ENCODE results near the gene ACTRT3.
A peak's percentile ranks its signal among the peaks of the same experiment; 100 is the strongest.

ACTRT3 gene
- long read RNA-seq = 0 reads

GRCh38 chr3:169769287-169770181 lies at the start of gene ACTRT3:
Gene ACTRT3, minus strand, starts transcription at chr3:169769561. Its CDS starts 41 bp downstream, at chr3:169769520.
- no peak for TF ChIP-seq CTCF (IDR thresholded peaks at IDR 0.05; ENCODE audit: insufficient read depth, low read length)
- TF ChIP-seq, protein P1, sequence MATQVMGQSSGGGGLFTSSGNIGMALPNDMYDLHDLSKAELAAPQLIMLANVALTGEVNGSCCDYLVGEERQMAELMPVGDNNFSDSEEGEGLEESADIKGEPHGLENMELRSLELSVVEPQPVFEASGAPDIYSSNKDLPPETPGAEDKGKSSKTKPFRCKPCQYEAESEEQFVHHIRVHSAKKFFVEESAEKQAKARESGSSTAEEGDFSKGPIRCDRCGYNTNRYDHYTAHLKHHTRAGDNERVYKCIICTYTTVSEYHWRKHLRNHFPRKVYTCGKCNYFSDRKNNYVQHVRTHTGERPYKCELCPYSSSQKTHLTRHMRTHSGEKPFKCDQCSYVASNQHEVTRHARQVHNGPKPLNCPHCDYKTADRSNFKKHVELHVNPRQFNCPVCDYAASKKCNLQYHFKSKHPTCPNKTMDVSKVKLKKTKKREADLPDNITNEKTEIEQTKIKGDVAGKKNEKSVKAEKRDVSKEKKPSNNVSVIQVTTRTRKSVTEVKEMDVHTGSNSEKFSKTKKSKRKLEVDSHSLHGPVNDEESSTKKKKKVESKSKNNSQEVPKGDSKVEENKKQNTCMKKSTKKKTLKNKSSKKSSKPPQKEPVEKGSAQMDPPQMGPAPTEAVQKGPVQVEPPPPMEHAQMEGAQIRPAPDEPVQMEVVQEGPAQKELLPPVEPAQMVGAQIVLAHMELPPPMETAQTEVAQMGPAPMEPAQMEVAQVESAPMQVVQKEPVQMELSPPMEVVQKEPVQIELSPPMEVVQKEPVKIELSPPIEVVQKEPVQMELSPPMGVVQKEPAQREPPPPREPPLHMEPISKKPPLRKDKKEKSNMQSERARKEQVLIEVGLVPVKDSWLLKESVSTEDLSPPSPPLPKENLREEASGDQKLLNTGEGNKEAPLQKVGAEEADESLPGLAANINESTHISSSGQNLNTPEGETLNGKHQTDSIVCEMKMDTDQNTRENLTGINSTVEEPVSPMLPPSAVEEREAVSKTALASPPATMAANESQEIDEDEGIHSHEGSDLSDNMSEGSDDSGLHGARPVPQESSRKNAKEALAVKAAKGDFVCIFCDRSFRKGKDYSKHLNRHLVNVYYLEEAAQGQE (IDR thresholded peaks at IDR 0.05; ENCODE audit: insufficient replicate concordance, low read depth) = no peak
- peak; percentile 15; the same call in 1 of the 2 replicates for TF ChIP-seq GABPA (IDR thresholded peaks at IDR 0.05; ENCODE audit: low read depth)
- peak; percentile 67 for TF ChIP-seq POLR2AphosphoS5 (IDR thresholded peaks at IDR 0.05; ENCODE audit: low read depth)
- no peak for TF ChIP-seq SPI1 (IDR thresholded peaks at IDR 0.05; ENCODE audit: borderline replicate concordance, low read depth)
- peak in 1 of 2 experiments; percentile 76 for DNase-seq (ENCODE audit: low read depth in 1 of 2, low spot score in 1 of 2)
- Histone ChIP-seq H3K27ac (replicated peaks) (peak within 1 kb of the TSS; percentile 68), H3K4me3 (replicated peaks; ENCODE audit: insufficient read depth, low read length) (peak within 1 kb of the TSS; percentile 48), H3K27me3 (ENCODE audit: insufficient read depth, poor library complexity, severe bottlenecking) (no peaks in the 10 kb centered on the region)

DNA sequence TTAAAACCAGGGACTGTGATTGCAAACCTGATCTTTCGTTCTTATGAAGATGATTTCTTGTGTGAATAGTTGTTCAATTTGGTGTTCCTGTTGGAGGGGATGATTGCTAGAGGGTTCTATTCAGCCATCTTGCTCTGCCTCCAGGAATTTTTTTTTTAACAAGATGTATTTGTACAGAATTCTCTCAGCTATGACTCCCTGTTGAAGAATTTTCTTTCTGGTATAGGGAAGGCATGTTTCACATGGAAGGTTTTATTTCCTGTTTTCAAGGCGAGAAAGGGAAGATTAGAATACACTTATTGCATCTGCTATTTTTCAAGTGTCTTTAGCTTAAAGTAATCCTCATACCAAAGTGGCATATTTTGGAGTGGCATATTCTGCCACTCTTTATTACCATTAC lies 49.0 kb upstream of the ACTRT3 start:
- no peak for DNase-seq (ENCODE audit: low read depth in 1 of 2, low spot score in 1 of 2)
- no peak overlapping the region for H3K4me3 ChIP-seq (replicated peaks; ENCODE audit: insufficient read depth, low read length)
- no peak for TF ChIP-seq POLR2AphosphoS5 (IDR thresholded peaks at IDR 0.05; ENCODE audit: low read depth)
- TF ChIP-seq CTCF (IDR thresholded peaks at IDR 0.05; ENCODE audit: insufficient read depth, low read length) = no peak
- TF ChIP-seq GABPA (IDR thresholded peaks at IDR 0.05; ENCODE audit: low read depth) = no peak
- no peak for TF ChIP-seq SPI1 (IDR thresholded peaks at IDR 0.05; ENCODE audit: borderline replicate concordance, low read depth)
- TF ChIP-seq, protein P1 (IDR thresholded peaks at IDR 0.05; ENCODE audit: insufficient replicate concordance, low read depth) = no peak
- no peak overlapping the region for H3K27ac ChIP-seq (replicated peaks)
- no peaks in the 10 kb centered on the region for H3K27me3 ChIP-seq (ENCODE audit: insufficient read depth, poor library complexity, severe bottlenecking)

GRCh38 chr3:169815590-169816150 lies 46.3 kb upstream of the ACTRT3 start:
- Histone ChIP-seq H3K27me3 (ENCODE audit: insufficient read depth, poor library complexity, severe bottlenecking) (no peaks in the 10 kb centered on the region), H3K4me3 (replicated peaks; ENCODE audit: insufficient read depth, low read length) (no peak overlapping the region), H3K27ac (replicated peaks) (no peak overlapping the region)
- TF ChIP-seq, protein P1 (IDR thresholded peaks at IDR 0.05; ENCODE audit: insufficient replicate concordance, low read depth) = no peak
- no peak for DNase-seq (ENCODE audit: low read depth in 1 of 2, low spot score in 1 of 2)

All from HL-60 (cell line).